Smooth muscle cell (in vitro differentiated cells): Measurements from ENCODE around the gene IFI27L1. TPM values are rescaled to one million over a fixed set of nuclear protein-coding genes. Genes with fewer than 3 reads are reported as not detected.
A peak's percentile ranks its signal among the peaks of the same experiment; 100 is the strongest.

Experiments used
- DNase-seq: peaks from one replicate; lab custom pipeline; 2025; ENCODE audit not compliant: unreplicated experiment; lab: John Stamatoyannopoulos, UW
- H2AFZ ChIP-seq: fragments of 200-600 bp; sonication (generic); 2 replicates; pipeline ENCODE4 v1.6.0; 2016; ENCODE audit warnings: antibody characterized with exemption, low read depth, mild to moderate bottlenecking
- H3F3A ChIP-seq: fragments of 200-600 bp; sonication (generic); 2 replicates; pipeline ENCODE4 v1.6.0; 2017; ENCODE audit warnings: antibody characterized with exemption, low read depth
- H3K27ac ChIP-seq: fragments of 200-600 bp; sonication (generic); 2 replicates; pipeline ENCODE4 v1.5.1; 2016; ENCODE audit warnings: low read depth, mild to moderate bottlenecking
- H3K27me3 ChIP-seq: fragments of 200-600 bp; sonication (generic); 2 replicates; pipeline ENCODE4 v1.6.1; 2016; ENCODE audit warnings: low read depth, mild to moderate bottlenecking
- H3K36me3 ChIP-seq: fragments of 200-600 bp; sonication (generic); 2 replicates; pipeline ENCODE4 v1.5.1; 2016; ENCODE audit warnings: low read depth
- H3K4me1 ChIP-seq: fragments of 200-600 bp; sonication (generic); 2 replicates; pipeline ENCODE4 v1.5.1; 2016; ENCODE audit warnings: low read depth
- H3K4me2 ChIP-seq: fragments of 200-600 bp; sonication (generic); 2 replicates; pipeline ENCODE4 v1.6.0; 2016; ENCODE audit warnings: mild to moderate bottlenecking
- H3K4me3 ChIP-seq: fragments of 200-600 bp; sonication (generic); 2 replicates; pipeline ENCODE4 v1.5.1; 2016; ENCODE audit warnings: mild to moderate bottlenecking
- H3K79me2 ChIP-seq: fragments of 200-600 bp; sonication (generic); 2 replicates; pipeline ENCODE4 v1.6.0; 2016; ENCODE audit warnings: low read depth, mild to moderate bottlenecking
- H3K9ac ChIP-seq: fragments of 200-600 bp; sonication (generic); 2 replicates; pipeline ENCODE4 v1.6.0; 2016; ENCODE audit warnings: low read depth
- H3K9me3 ChIP-seq: fragments of 200-600 bp; sonication (generic); replicated peaks from 2 replicates; pipeline ENCODE4 v1.5.1; 2016; ENCODE audit warnings: low read depth
- H4K20me1 ChIP-seq: fragments of 200-600 bp; sonication (generic); 2 replicates; pipeline ENCODE4 v1.6.0; 2016; ENCODE audit warnings: low read depth
- WGBS: methylation state at CpG from one replicate; pipeline ENCODE4 v1.1.7; 2016; ENCODE audit warnings: low lambda C conversion rate; 5-methylcytosine and 5-hydroxymethylcytosine counted together
- polyA plus RNA-seq: library from polyadenylated mRNA; unstranded; fragments of >200 nt; fragmentation: Nextera tagmentation; extraction: Ambion mirVana; gene quantifications from 2 replicates; pipeline ENCODE4 v1.2.1, GENCODE V29; 2016
- total RNA-seq: library from RNA; depleted of rRNA; stranded (reverse); fragments of >200 nt; gene quantifications from 2 replicates; pipeline ENCODE4 v1.2.3, GENCODE V29; 2014
- TF ChIP-seq, protein P1 (sequence below): fragments of 200-600 bp; sonication (generic); IDR thresholded peaks from 2 replicates; pipeline ENCODE4 v1.5.1; 2017; ENCODE audit warnings: borderline replicate concordance, mild to moderate bottlenecking, antibody characterized with exemption; ENCODE audit not compliant: insufficient read depth, poor library complexity, severe bottlenecking

The IFI27L1 gene
- total RNA-seq (2.9 and 14.7 TPM in 2 replicates), polyA plus RNA-seq (38.0 and 38.2 TPM in 2 replicates)

DNA sequence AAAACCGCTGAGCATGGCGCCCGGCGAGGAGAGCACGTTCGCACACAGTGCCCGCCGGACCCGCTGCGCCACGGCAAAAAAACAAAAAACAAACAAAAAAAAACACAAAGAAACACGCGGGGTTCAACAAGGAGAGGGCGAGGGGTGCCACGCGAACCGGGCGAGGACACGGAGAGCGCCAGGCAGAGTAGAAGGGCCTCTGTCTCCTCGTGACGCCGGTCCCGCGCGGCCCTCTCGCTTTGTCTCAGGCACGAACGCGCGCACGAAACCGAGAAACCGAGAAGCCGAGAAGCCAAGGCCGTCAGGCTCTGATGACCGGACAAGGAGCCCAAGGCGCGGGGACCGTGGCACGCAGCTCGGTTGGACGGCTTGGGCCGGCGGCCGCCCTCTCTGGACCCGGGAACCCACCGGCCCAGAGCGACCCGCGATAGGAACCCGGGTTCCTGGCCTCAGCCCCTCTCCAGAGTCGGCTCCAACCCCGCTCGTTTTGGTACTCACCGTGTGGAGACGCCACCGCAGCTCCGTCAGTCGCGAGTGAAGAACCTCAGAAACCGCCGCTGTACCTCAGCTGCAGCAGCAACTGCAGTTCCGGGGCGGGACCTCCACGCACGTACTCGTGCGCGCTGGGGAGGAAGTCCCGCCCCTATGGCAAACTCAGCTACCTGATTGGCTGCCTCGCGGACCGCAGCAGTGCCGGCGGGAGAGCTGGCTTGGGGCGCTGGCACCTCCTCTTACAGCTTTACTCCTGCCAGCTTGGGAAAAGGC lies at the start of gene IFI27L1, which contains the start of gene DDX24:
IFI27L1 (plus strand) TSS at position 690 of the 765 bp plus-strand sequence. CDS start 15,628 bp downstream, outside the sequence.
DDX24 (minus strand) TSS at position 582 of the 765 bp plus-strand sequence. CDS start 1,460 bp downstream, outside the sequence.
- DNase-seq, result peak; percentile 66
- Histone ChIP-seq H3K79me2 (peaks cover 74% of the 10 kb centered on the region), H3K36me3 (no peaks in the 10 kb centered on the region), H3K4me2 (peak within 1 kb of the TSS; percentile 97), H3F3A (peaks cover 4% of the 10 kb centered on the region), H3K4me1 (peaks cover 31% of the 10 kb centered on the region), H3K9me3 (no peaks in the 10 kb centered on the region), H3K4me3 (peak within 1 kb of the TSS; percentile 99), H3K27me3 (no peaks in the 10 kb centered on the region), H2AFZ (peak within 1 kb of the TSS; percentile 100), H4K20me1 (peaks cover 45% of the 10 kb centered on the region), H3K27ac (peak within 1 kb of the TSS; percentile 96), H3K9ac (peak within 1 kb of the TSS; percentile 98)
- under 1% methylated on average over 76 of the region's 77 CpGs for WGBS
- TF ChIP-seq, protein P1, sequence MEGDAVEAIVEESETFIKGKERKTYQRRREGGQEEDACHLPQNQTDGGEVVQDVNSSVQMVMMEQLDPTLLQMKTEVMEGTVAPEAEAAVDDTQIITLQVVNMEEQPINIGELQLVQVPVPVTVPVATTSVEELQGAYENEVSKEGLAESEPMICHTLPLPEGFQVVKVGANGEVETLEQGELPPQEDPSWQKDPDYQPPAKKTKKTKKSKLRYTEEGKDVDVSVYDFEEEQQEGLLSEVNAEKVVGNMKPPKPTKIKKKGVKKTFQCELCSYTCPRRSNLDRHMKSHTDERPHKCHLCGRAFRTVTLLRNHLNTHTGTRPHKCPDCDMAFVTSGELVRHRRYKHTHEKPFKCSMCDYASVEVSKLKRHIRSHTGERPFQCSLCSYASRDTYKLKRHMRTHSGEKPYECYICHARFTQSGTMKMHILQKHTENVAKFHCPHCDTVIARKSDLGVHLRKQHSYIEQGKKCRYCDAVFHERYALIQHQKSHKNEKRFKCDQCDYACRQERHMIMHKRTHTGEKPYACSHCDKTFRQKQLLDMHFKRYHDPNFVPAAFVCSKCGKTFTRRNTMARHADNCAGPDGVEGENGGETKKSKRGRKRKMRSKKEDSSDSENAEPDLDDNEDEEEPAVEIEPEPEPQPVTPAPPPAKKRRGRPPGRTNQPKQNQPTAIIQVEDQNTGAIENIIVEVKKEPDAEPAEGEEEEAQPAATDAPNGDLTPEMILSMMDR, result no peak

- Histone ChIP-seq H3K4me3 (no peak overlapping the region), H3K27me3 (no peaks in the 10 kb centered on the region), H4K20me1 (peaks cover 3% of the 10 kb centered on the region), H3K79me2 (no peaks in the 10 kb centered on the region), H2AFZ (no peak overlapping the region), H3K4me2 (no peak overlapping the region), H3K36me3 (no peaks in the 10 kb centered on the region), H3K9me3 (no peaks in the 10 kb centered on the region), H3K27ac (no peak overlapping the region), H3F3A (no peaks in the 10 kb centered on the region), H3K9ac (no peak overlapping the region), H3K4me1 (peaks cover 4% of the 10 kb centered on the region)
- TF ChIP-seq, protein P1, result no peak
- no peak for DNase-seq
- 88% methylated on average over 7 of the region's 7 CpGs for WGBS
Observed at GRCh38 chr14:94031883-94032279, 49.2 kb upstream of the IFI27L1 start.

DNA sequence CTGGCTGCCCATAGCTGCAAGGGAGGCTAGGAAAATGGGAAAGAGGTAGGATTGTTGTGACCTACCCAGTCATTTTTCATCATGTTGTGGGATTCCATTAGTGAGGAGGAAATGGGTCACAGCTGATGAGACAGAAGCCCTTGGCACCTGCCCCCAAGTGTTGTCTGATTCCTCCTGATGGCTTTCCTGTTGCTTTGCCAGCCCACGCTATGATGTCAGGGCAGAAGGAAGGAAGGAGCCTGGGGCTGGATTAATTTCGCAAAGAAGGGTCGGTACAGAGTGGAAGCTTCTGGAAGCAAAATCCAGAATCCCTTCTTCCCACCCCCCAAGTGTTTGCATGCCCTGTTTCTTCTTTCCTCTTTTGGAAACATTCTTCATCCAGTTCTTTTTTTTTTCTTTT lies 46.2 kb upstream of the IFI27L1 start:
- Histone ChIP-seq H3K9me3 (no peaks in the 10 kb centered on the region), H3K4me2 (no peak overlapping the region), H3K36me3 (no peaks in the 10 kb centered on the region), H3K4me1 (no peaks in the 10 kb centered on the region), H3K9ac (no peak overlapping the region), H3K4me3 (no peak overlapping the region), H3K79me2 (no peaks in the 10 kb centered on the region), H3K27ac (no peak overlapping the region), H3F3A (no peaks in the 10 kb centered on the region), H3K27me3 (no peaks in the 10 kb centered on the region), H4K20me1 (peaks cover 5% of the 10 kb centered on the region), H2AFZ (no peak overlapping the region)
- DNase-seq, result no peak
- TF ChIP-seq, protein P1, result no peak
- 93% methylated on average over 3 of the region's 3 CpGs for WGBS
